Neural progenitor cell (in vitro differentiated cells): ENCODE measurements around the gene FBP1. TPM values are rescaled to one million over a fixed set of nuclear protein-coding genes. Genes with fewer than 3 reads are reported as not detected.

Source experiments
- DNase-seq: peaks from one replicate; pipeline ENCODE4 v3.0.0-alpha.2; 2016; ENCODE audit warnings: low spot score
- H2AFZ ChIP-seq: fragments of 200-600 bp; sonication (generic); replicated peaks from 2 replicates; pipeline ENCODE4 v1.6.1; 2016; ENCODE audit warnings: antibody characterized with exemption
- H3F3A ChIP-seq: fragments of 200-600 bp; sonication (generic); 2 replicates; pipeline ENCODE4 v1.6.1; 2016; ENCODE audit warnings: antibody characterized with exemption, low read depth
- H3K27ac ChIP-seq: fragments of 200-600 bp; sonication (generic); 2 replicates; pipeline ENCODE4 v1.5.1; 2016; ENCODE audit warnings: mild to moderate bottlenecking
- H3K27me3 ChIP-seq: fragments of 200-600 bp; sonication (generic); 2 replicates; pipeline ENCODE4 v1.6.1; 2016; ENCODE audit warnings: mild to moderate bottlenecking, moderate library complexity
- H3K36me3 ChIP-seq: fragments of 200-600 bp; sonication (generic); 2 replicates; pipeline ENCODE4 v1.5.1; 2016
- H3K4me1 ChIP-seq: fragments of 200-600 bp; sonication (generic); 2 replicates; pipeline ENCODE4 v1.6.1; 2016; ENCODE audit warnings: mixed run types
- H3K4me2 ChIP-seq: fragments of 200-600 bp; sonication (generic); 2 replicates; pipeline ENCODE4 v1.6.1; 2016
- H3K4me3 ChIP-seq: fragments of 200-600 bp; sonication (generic); 2 replicates; pipeline ENCODE4 v1.5.1; 2016
- H3K79me2 ChIP-seq: fragments of 200-600 bp; sonication (generic); 2 replicates; pipeline ENCODE4 v1.6.1; 2016; ENCODE audit warnings: low read depth
- H3K9ac ChIP-seq: fragments of 200-600 bp; sonication (generic); 2 replicates; pipeline ENCODE4 v1.6.1; 2016
- H3K9me3 ChIP-seq: fragments of 200-600 bp; sonication (generic); 2 replicates; pipeline ENCODE4 v1.5.1; 2016; ENCODE audit warnings: low read depth
- H4K20me1 ChIP-seq: fragments of 200-600 bp; sonication (generic); 2 replicates; pipeline ENCODE4 v1.6.1; 2016; ENCODE audit warnings: low read depth
- H3K27ac Mint-ChIP-seq: 3 replicates; pipeline ENCODE4 v1.8.0; 2021; ENCODE audit warnings: mixed read lengths
- H3K27me3 Mint-ChIP-seq: 2 replicates; pipeline ENCODE4 v1.8.0; 2022; ENCODE audit warnings: low read depth, mild to moderate bottlenecking, inconsistent platforms, moderate library complexity, mixed read lengths; ENCODE audit not compliant: insufficient read depth
- H3K36me3 Mint-ChIP-seq: 3 replicates; pipeline ENCODE4 v1.8.0; 2021; ENCODE audit warnings: mixed read lengths
- H3K4me1 Mint-ChIP-seq: 3 replicates; pipeline ENCODE4 v1.8.0; 2021; ENCODE audit warnings: mixed read lengths
- H3K4me3 Mint-ChIP-seq: 3 replicates; pipeline ENCODE4 v1.8.0; 2021; ENCODE audit warnings: mild to moderate bottlenecking, moderate library complexity, mixed read lengths
- H3K9me3 Mint-ChIP-seq: 3 replicates; pipeline ENCODE4 v1.8.0; 2020; ENCODE audit warnings: mixed read lengths
- CTCF ChIP-seq: fragments of 200-600 bp; sonication (generic); IDR thresholded peaks from 2 replicates; pipeline ENCODE4 v1.5.1; 2017; ENCODE audit warnings: antibody characterized with exemption, mild to moderate bottlenecking
- EZH2 ChIP-seq: fragments of 200-600 bp; sonication (generic); IDR thresholded peaks from 2 replicates; pipeline ENCODE4 v1.6.1; 2017; ENCODE audit warnings: antibody characterized with exemption, mild to moderate bottlenecking, moderate library complexity
- EZH2phosphoT487 ChIP-seq: fragments of 200-600 bp; sonication (generic); IDR thresholded peaks from 2 replicates; pipeline ENCODE4 v1.6.1; 2017; ENCODE audit warnings: antibody characterized with exemption
- total RNA-seq: library from RNA; depleted of rRNA; stranded (reverse); fragments of >200 nt; gene quantifications from 2 replicates; pipeline ENCODE4 v1.2.3, GENCODE V29; 2015; ENCODE audit warnings: low replicate concordance

The FBP1 gene
- total RNA-seq, 1 donor from 2014 or later = not detected

GRCh38 chr9:94663640-94664039, 24.3 kb upstream of the FBP1 start:
- Histone ChIP-seq H3K9ac (no peak overlapping the region), H3K79me2 (no peaks in the 10 kb centered on the region), H2AFZ (no peak overlapping the region), H3K9me3 (no peaks in the 10 kb centered on the region), H3K4me3 (no peak overlapping the region), H4K20me1 (no peaks in the 10 kb centered on the region), H3K4me1 (peaks cover 8% of the 10 kb centered on the region), H3F3A (peaks cover 6% of the 10 kb centered on the region), H3K27me3 (peaks cover 12% of the 10 kb centered on the region), H3K4me2 (no peak overlapping the region), H3K27ac (no peak overlapping the region), H3K36me3 (no peaks in the 10 kb centered on the region)
- TF ChIP-seq EZH2 = no peak
- TF ChIP-seq CTCF = no peak
- Mint-ChIP-seq H3K27me3 (peaks cover 2% of the 10 kb centered on the region), H3K4me3 (no peak overlapping the region), H3K36me3 (no peaks in the 10 kb centered on the region), H3K9me3 (no peaks in the 10 kb centered on the region), H3K4me1 (peaks cover 14% of the 10 kb centered on the region), H3K27ac (no peak overlapping the region)
- no peak for DNase-seq

GRCh38 chr9:94663140-94663539, 23.8 kb upstream of the FBP1 start:
- Mint-ChIP-seq H3K4me1 (peaks cover 18% of the 10 kb centered on the region), H3K4me3 (no peak overlapping the region), H3K27ac (no peak overlapping the region), H3K36me3 (no peaks in the 10 kb centered on the region), H3K9me3 (no peaks in the 10 kb centered on the region), H3K27me3 (peaks cover 5% of the 10 kb centered on the region)
- no peak overlapping the region for H3K4me3 ChIP-seq
- H4K20me1 ChIP-seq = no peaks in the 10 kb centered on the region
- H3F3A ChIP-seq = peaks cover 11% of the 10 kb centered on the region
- no peak for TF ChIP-seq CTCF
- no peak for TF ChIP-seq EZH2
- TF ChIP-seq EZH2phosphoT487 = no peak
- H3K27ac ChIP-seq = no peak overlapping the region
- no peak overlapping the region for H3K4me2 ChIP-seq
- no peaks in the 10 kb centered on the region for H3K36me3 ChIP-seq
- no peaks in the 10 kb centered on the region for H3K79me2 ChIP-seq
- no peak overlapping the region for H2AFZ ChIP-seq
- peaks cover 8% of the 10 kb centered on the region for H3K4me1 ChIP-seq
- peaks cover 12% of the 10 kb centered on the region for H3K27me3 ChIP-seq
- H3K9ac ChIP-seq = no peak overlapping the region
- DNase-seq = no peak
- H3K9me3 ChIP-seq = no peaks in the 10 kb centered on the region

GRCh38 chr9:94657021-94657725, 17.9 kb upstream of the FBP1 start:
- Histone ChIP-seq H3K4me1 (peaks cover 28% of the 10 kb centered on the region), H3K9me3 (no peaks in the 10 kb centered on the region), H3K4me3 (peak overlapping the region; percentile 10), H3F3A (peaks cover 31% of the 10 kb centered on the region), H3K79me2 (no peaks in the 10 kb centered on the region), H3K4me2 (peak overlapping the region; percentile 64), H3K27me3 (peaks cover 29% of the 10 kb centered on the region), H3K36me3 (no peaks in the 10 kb centered on the region), H2AFZ (no peak overlapping the region), H3K27ac (peak overlapping the region; percentile 36), H3K9ac (no peak overlapping the region), H4K20me1 (peaks cover 18% of the 10 kb centered on the region)
- Mint-ChIP-seq H3K27me3 (peaks cover 10% of the 10 kb centered on the region), H3K9me3 (no peaks in the 10 kb centered on the region), H3K4me3 (peak overlapping the region; percentile 24), H3K4me1 (peaks cover 34% of the 10 kb centered on the region), H3K27ac (no peak overlapping the region), H3K36me3 (no peaks in the 10 kb centered on the region)
- no peak for TF ChIP-seq EZH2
- peak; percentile 96 for TF ChIP-seq EZH2phosphoT487
- no peak for TF ChIP-seq CTCF
- DNase-seq = peak; percentile 85
